Stimulated activated CD4-positive, alpha-beta T cell treated with anti-CD3 and anti-CD28 coated beads, Interleukin-1b, Interleukin-23, amount 100 ng/mL, for 48 hours (primary cell): ENCODE data around the gene TTC6.
A peak's percentile ranks its signal among the peaks of the same experiment; 100 is the strongest.

Source experiments
- DNase-seq: peaks from one replicate; pipeline ENCODE4 v3.0.0-alpha.2; 2020

The TTC6 gene

GRCh38 chr14:37586797-37587130 is 8.7 kb upstream of the TTC6 start:
- no peak for DNase-seq

GRCh38 chr14:37587131-37587803 is 8.2 kb upstream of the TTC6 start:
- DNase-seq: no peak

DNA sequence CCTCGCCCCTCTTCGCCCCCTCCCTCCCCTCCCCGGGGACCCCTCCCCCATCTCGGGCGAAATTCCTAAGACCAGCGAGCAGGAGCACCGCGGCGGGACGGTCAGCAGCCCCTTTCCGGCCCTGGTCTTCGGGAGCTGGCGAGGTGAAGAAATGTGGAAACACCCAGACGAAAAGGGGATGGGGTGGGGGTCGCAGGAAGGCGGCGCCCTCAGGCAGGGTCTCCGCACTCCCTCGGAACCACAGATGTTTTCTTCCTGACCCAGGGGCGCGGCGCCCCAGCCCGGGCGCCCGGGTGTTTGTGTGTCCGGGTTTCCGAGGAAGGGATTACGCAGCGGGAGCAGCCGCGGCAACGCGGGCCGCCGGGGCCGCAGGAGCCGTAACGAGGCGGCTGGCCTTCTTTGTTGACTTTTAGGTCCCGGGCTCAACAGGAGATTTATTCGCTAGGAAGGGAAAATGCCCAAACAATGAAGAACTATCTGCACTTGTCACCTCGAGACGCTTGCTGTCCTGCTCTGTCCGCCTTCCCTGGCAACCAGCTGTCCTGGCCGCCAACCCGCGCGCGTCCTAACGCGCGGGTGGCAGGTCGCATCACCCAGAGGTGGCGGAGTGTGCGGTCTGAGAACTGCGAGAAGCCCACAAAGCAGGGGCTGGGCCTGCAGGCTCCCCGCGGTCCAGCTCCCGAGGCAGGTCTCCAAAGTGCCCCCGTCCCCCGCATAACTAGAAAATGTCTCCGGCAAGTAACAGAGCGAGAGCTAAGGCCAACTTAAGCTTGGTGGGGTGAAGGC is 7.4 kb upstream of the TTC6 start:
- DNase-seq: no peak

DNA sequence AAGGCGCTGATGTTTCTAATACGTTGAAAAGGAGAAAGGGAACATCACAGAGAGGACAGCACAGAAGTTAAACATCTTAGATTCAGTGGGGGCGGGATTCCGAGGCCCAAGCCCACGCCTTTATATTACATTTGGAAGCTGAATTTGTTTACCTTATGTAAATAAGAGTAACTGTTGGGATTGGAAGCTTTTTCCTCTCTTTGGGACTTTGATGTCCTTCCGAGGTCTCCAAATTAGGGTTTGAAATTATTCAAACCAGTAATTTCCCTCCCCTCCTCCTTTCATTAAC is 6.8 kb upstream of the TTC6 start:
- DNase-seq: no peak

DNA sequence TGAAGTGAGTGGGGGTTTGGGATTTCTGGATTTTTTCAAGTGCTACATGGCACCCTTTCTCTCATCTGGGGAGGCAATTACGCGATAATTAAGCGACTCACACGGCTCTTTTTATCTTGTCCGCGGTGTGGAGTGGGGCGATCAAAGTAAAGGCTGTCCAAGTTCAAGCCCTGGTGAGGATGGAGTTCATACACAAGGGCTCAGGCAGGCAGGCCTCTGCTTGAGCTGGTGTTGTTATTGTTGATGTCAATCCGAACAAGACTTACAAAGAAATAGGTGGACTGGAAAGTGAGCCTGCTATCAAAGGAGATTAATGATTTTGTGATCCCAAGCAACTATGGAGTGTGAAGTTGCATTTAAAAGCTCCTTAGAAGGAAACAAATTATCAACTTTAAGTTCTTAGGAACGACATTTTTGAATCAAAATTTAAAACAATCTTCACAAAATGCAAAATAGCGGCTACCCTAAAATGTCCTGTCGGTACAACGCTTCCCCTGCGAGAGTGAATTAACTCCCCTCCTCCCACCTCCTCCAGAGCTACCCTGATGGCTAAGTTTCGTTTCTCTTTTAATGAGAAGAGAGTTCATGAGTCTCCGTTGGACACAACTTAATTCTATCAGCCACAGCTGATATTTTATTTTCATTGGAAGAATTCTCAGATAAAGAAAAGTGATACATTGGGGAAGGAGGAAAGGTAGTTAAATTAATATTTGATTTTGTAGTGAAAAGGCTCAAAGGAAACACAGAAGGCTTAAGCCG is 6.3 kb upstream of the TTC6 start:
- no peak for DNase-seq

GRCh38 chr14:37589715-37590427 is 5.6 kb upstream of the TTC6 start:
- no peak for DNase-seq

DNA sequence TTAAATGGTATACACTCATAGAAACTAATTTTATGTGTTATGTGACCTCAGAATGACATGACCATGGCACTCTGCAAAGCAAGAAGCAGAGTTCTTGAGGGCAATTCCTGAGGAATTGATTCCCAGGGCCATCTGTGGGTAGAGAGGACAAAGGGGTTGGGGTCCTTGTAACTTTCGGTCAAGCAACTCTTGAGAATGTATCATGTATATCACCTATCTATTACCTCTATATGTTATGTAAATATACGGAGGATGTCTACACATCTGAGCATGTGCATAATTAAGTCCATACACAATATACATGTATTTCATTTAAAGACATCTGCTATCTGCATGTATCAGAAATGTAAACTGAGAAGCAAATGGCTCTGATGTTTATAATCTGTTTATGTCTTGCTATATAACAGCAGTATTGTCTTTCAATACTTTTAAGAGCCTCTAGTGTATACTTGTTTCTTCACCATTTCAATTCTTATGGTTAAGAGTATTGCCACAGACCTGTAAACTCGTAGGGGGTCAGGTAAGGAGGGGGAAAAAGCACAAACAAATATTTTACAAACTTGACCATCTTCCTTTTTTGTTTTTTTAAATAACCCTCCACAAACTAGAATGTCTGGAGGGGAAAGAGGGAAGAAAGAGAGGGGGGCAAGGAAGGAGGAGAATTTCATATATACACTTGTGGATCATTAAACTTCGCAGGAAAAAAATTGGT is 4.8 kb upstream of the TTC6 start:
- no peak for DNase-seq

DNA sequence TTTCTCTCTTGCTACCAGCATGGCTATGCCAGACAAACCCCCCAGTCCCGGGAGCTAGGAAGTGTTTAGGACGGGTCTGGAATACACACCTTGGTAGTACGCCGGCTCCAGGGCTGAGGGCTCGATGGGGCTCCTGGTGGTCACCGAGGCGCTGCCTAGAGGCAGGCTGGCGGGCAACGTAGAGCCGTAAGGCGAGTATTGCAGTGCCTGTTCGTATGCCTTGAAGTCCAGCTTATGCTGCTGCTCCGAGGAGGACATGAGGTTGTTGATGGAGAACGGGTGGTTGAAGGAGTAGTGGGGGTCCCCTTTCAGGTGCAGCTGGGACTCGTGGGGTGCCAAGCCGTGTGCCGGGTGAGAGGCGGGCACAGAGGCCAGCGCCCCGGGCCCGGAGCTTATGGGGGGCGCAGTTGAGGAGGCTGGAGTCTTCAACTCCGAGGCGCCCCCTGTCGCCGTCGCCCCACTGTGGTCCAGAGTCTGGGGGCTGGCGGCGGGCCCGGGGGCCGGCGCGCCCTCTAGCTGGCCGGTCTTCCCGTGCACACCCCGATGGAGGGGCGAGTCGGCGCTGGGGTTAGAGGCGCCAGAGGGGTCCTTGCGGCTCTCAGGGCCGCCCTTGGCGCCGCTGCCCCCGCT is 4.0 kb upstream of the TTC6 start:
- no peak for DNase-seq

- DNase-seq: no peak
These were observed 3.4 kb upstream of the TTC6 start for GRCh38 chr14:37591941-37592481.

- no peak for DNase-seq
These were observed 2.7 kb upstream of the TTC6 start for GRCh38 chr14:37592482-37593408.

DNA sequence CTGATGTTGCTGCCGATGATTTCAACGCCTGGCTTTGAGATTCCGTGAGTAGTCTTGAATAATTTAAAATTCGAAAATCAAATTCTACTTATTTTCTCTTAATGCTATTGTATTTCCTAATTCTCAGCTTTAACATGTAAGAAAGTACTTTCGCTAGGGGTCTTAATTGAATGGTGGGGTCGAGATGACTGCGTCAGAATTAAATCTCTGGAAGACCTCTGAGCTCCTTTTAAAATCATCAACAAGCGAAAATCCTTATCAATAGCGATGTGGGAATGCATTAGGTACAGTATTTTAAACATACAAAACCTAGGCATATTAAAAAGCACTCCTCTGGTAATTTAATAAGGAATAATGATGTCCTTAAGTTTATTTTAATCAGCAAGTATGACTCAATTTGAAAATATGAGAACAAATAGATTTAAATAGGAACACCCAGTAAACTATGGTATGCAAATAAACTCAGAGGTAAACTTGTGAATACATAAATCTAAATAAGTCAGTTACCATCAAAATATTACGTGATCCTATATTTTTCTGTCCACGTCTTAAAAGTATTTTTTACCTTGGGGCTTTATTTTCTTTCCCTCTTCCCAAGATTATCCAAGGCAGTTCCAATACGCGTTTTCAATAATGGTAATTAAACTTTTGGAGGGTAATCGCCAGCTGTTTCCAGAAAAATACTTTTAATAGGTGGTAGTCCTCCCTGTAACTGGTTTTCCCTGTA is 1.8 kb upstream of the TTC6 start:
- no peak for DNase-seq

- DNase-seq: peak; percentile 55
These were observed 1.0 kb upstream of the TTC6 start for GRCh38 chr14:37594238-37594970.

- DNase-seq: peak; percentile 85
These were observed 586 bp downstream of the TTC6 start for GRCh38 chr14:37595809-37596621.

GRCh38 chr14:37596790-37597472 is 1.5 kb downstream of the TTC6 start:
- no peak for DNase-seq

DNA sequence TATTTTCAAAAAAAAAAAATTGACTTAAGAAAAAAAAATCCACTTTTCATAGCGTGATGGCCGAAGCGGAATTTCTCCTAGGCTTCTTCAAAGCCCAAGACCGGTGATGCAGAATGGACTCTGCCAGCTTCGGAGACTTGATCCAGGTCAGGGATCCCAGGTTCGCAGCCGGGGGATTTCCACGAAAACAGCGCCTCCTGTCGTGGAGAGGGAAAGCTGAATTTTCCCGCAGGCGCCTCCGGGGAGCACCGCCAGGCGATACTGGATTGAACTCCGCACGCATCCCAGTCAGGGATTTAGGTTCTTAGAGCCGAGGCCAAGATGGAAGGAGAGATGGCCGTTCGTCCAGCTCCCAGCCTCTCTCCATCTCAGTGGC is 2.1 kb downstream of the TTC6 start:
- no peak for DNase-seq

- DNase-seq: no peak
These were observed 2.7 kb downstream of the TTC6 start for GRCh38 chr14:37597914-37598746.
